Activated CD8-positive, alpha-beta T cell treated with anti-CD3 and anti-CD28 coated beads for 36 hours (primary cell): Measurements from ENCODE around the gene PROSER3. TPM values are rescaled to one million over a fixed set of nuclear protein-coding genes. Genes with fewer than 3 reads are reported as not detected.

Source experiments
- ATAC-seq: fragments of 200-7000 bp; cut with Tn5 transposase; one replicate; pipeline ENCODE4 v1.10.0; 2021; ENCODE audit warnings: mild to moderate bottlenecking, moderate library complexity
- CTCF ChIA-PET: fragments of 350-600 bp; sonication (Branson Sonifier 250); formaldehyde crosslinking; loops from one replicate; lab custom pipeline; 2021; ENCODE audit warnings: antibody characterized with exemption; lab: Charles Lee
- POLR2A ChIA-PET: fragments of 350-600 bp; sonication (Branson Sonifier 250); formaldehyde crosslinking; loops from one replicate; lab custom pipeline; 2021; ENCODE audit warnings: antibody characterized with exemption; lab: Charles Lee
- DNase-seq: peaks from one replicate; pipeline ENCODE4 v3.0.0-alpha.2; 2020
- H3K27ac Mint-ChIP-seq: one replicate; pipeline ENCODE4 v1.8.0; 2021; ENCODE audit warnings: mild to moderate bottlenecking, mixed read lengths
- H3K27me3 Mint-ChIP-seq: one replicate; pipeline ENCODE4 v1.8.0; 2021; ENCODE audit warnings: mixed read lengths
- H3K36me3 Mint-ChIP-seq: one replicate; pipeline ENCODE4 v1.8.0; 2021; ENCODE audit warnings: low read depth, mixed read lengths
- H3K4me1 Mint-ChIP-seq: one replicate; pipeline ENCODE4 v1.8.0; 2021; ENCODE audit warnings: low read depth, mixed read lengths
- H3K4me3 Mint-ChIP-seq: one replicate; pipeline ENCODE4 v1.8.0; 2021; ENCODE audit warnings: mild to moderate bottlenecking, moderate library complexity, mixed read lengths
- H3K9me3 Mint-ChIP-seq: one replicate; pipeline ENCODE4 v1.8.0; 2021; ENCODE audit warnings: mixed read lengths
- intact Hi-C: fragments of 100-400 bp; cut with micrococcal nuclease; formaldehyde crosslinking; loops from one replicate; pipeline ENCODE4 v1.10.0; 2022
- total RNA-seq, 2 experiments: library from RNA; stranded (reverse); gene quantifications; one replicate each; pipeline ENCODE4 v1.2.3, GENCODE V29; 2021
- TF ChIP-seq, protein P1 (sequence below): fragments of 200-600 bp; IDR thresholded peaks from one replicate; pipeline ENCODE4 v1.8.0; 2022; ENCODE audit warnings: antibody characterized with exemption, mild to moderate bottlenecking

Gene PROSER3
- total RNA-seq, 2 experiments from 2014 or later = 40.7 to 41.1 TPM

DNA sequence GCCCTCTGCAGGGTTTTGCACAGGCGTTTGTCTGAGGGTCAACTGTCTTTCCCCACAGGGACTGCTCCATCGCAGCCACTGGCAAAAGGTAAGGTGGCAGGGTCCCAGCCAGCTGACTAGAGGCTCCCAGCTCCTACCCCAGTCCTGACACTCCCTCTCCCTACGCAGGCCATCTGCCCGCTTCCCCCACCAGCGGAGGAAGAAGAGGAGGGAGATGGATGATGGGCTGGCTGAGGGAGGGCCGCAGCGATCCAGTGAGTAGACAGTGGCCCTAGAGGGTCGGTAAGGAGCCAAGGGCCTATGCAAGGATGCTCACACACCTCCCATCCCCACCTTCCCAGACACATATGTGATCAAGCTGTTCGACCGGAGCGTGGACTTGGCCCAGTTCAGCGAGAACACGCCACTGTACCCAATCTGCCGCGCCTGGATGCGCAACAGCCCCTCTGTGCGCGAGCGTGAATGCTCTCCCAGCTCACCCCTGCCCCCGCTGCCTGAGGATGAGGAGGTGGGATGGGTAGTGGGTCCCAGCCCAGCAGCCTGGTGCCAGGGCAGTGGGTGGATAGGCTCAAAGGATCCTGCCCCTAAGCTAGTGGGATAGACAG, 5.1 kb upstream of the PROSER3 start:
- DNase-seq (no peak), ATAC-seq (no peak)
- H3K9me3 Mint-ChIP-seq = no peaks in the 10 kb centered on the region
- no peak overlapping the region for H3K4me3 Mint-ChIP-seq
- no peak overlapping the region for H3K27ac Mint-ChIP-seq
- H3K27me3 Mint-ChIP-seq = peaks cover 7% of the 10 kb centered on the region
- TF ChIP-seq, protein P1, sequence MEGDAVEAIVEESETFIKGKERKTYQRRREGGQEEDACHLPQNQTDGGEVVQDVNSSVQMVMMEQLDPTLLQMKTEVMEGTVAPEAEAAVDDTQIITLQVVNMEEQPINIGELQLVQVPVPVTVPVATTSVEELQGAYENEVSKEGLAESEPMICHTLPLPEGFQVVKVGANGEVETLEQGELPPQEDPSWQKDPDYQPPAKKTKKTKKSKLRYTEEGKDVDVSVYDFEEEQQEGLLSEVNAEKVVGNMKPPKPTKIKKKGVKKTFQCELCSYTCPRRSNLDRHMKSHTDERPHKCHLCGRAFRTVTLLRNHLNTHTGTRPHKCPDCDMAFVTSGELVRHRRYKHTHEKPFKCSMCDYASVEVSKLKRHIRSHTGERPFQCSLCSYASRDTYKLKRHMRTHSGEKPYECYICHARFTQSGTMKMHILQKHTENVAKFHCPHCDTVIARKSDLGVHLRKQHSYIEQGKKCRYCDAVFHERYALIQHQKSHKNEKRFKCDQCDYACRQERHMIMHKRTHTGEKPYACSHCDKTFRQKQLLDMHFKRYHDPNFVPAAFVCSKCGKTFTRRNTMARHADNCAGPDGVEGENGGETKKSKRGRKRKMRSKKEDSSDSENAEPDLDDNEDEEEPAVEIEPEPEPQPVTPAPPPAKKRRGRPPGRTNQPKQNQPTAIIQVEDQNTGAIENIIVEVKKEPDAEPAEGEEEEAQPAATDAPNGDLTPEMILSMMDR = no peak
- peaks cover 27% of the 10 kb centered on the region for H3K4me1 Mint-ChIP-seq
- CTCF ChIA-PET = no interaction called here
- H3K36me3 Mint-ChIP-seq = peaks cover 19% of the 10 kb centered on the region
- POLR2A ChIA-PET = interaction anchor here (0.8 to 2.3 kb wide), 6 partner anchors 10 to 37 kb away, joined by 3 to 9 read pairs (median 4); partner anchors contain the start of genes IGFLR1 and KMT2B
- intact Hi-C loops = no loop called here

DNA sequence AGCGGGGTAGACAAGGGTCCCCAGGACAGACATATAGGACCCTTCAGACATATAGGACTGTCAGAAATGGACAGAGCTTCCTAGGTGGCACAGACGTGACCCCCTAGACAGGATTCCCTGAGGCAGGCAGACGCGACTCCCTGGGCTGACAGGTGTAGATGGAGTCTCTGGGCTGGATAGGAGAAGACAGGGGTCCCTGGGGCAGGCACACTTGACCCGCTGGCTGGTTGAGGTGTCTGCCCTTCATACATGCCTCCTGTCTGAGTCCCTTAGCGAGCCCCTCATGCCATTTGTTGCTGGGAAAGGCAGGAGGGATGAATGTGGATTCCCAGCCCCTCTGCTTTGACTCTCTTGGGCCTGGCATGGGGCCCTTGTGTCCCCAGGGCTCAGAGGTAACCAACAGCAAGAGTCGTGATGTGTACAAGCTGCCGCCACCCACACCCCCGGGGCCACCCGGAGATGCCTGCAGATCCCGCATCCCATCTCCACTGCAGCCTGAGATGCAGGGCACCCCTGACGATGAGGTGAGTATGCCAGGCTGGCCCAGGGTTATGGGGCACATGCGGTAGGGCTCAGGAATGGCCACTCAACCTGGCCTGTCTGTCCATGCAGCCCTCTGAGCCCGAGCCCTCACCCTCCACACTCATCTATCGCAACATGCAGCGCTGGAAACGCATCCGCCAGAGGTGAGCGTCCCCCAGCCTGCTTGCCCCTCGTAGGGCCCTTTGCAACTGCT, 4.2 kb upstream of the PROSER3 start:
- H3K4me3 Mint-ChIP-seq = no peak overlapping the region

DNA sequence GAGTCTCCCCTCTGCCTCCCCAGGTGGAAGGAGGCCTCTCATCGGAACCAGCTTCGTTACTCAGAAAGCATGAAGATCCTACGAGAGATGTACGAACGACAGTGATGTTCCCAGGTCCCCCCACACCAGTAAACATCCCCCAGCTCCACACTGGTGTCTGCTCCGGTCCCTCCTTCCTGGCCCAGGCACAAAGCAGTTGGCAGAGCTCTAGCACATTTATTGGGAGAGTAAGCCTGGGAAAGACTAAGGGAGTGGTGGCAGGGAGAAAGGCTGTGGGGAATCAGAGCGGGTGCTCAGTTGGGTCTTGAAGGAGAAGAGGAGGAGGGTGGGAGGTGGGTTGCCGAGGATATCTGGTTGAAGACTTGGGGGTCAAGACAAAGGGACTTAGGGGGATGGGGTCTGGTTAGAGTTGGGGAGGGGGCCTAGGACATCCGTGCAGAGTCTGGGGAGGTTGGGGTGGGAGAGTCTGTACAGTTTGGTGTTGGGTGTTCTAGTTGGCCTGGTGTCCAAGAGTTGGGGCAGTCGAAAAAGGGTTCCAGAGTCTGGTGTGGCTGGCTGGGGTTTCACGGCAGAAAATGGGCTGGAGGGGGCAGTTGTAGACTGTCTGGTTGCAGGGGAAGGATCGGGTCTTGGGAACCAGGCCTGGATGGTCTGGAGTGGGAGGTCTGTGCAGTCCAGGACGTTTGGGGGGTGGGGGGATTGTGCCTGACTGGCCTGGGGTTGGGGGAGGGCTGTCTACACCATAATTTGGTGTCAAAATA, 3.4 kb upstream of the PROSER3 start:
- TF ChIP-seq, protein P1 = no peak
- Mint-ChIP-seq H3K36me3 (peaks cover 20% of the 10 kb centered on the region), H3K27me3 (peaks cover 7% of the 10 kb centered on the region), H3K27ac (no peak overlapping the region), H3K4me3 (no peak overlapping the region), H3K4me1 (peaks cover 25% of the 10 kb centered on the region), H3K9me3 (no peaks in the 10 kb centered on the region)
- no peak for DNase-seq
- CTCF ChIA-PET = no interaction called here
- POLR2A ChIA-PET = interaction anchor here (1.1 to 1.4 kb wide), 3 partner anchors 9 to 18 kb away, joined by 3 to 4 read pairs (median 3); partner anchors contain the start of genes PSENEN and U2AF1L4
- no peak for ATAC-seq
- intact Hi-C loops = no loop called here

More for the DNA sequence above, 4.2 kb upstream of the PROSER3 start:
- Mint-ChIP-seq H3K4me1 (peaks cover 24% of the 10 kb centered on the region), H3K9me3 (no peaks in the 10 kb centered on the region), H3K27me3 (peaks cover 7% of the 10 kb centered on the region), H3K36me3 (peaks cover 16% of the 10 kb centered on the region), H3K27ac (no peak overlapping the region)
- DNase-seq = no peak
- intact Hi-C loops = no loop called here
- ChIA-PET POLR2A (interaction anchor here (1.0 to 2.3 kb wide), 3 partner anchors 11 to 14 kb away, joined by 3 to 9 read pairs (median 4); partner anchors contain the start of gene IGFLR1), CTCF (no interaction called here)
- no peak for ATAC-seq
- TF ChIP-seq, protein P1 = no peak

DNA sequence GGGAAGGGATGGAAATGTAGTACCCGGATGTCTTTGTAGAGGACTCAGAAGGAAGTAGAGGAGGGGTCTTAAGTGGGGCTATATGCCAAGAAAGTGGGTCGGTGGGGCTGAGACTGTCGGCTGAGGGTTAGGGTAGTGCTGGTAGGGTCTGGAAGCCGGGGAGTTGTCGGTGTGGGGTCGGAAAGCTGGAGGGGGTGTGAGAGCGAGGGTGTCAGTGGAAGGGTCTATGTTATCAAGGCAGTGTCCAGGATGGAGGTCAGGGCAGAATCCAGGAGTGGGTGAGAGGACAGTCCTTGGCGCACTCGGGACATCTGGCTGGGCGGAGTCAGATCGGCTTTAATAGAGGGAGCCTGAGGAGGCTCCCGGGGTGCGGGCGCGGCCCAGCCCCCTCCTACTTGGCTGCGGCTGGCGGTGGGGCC, 2.8 kb upstream of the PROSER3 start:
- ChIA-PET POLR2A (interaction anchor here (1.1 to 2.6 kb wide), 3 partner anchors 10 to 17 kb away, joined by 3 to 19 read pairs (median 4); partner anchors contain the start of genes PSENEN and U2AF1L4), CTCF (no interaction called here)
- Mint-ChIP-seq H3K9me3 (no peaks in the 10 kb centered on the region), H3K27me3 (peaks cover 7% of the 10 kb centered on the region), H3K4me3 (peak overlapping the region; percentile 1), H3K4me1 (peaks cover 25% of the 10 kb centered on the region), H3K36me3 (peaks cover 21% of the 10 kb centered on the region), H3K27ac (no peak overlapping the region)
- TF ChIP-seq, protein P1 = no peak
- ATAC-seq (no peak), DNase-seq (no peak)
- intact Hi-C loops = no loop called here
